Measurements from ENCODE around the gene DOCK1.

- TF ChIP-seq, protein P1, sequence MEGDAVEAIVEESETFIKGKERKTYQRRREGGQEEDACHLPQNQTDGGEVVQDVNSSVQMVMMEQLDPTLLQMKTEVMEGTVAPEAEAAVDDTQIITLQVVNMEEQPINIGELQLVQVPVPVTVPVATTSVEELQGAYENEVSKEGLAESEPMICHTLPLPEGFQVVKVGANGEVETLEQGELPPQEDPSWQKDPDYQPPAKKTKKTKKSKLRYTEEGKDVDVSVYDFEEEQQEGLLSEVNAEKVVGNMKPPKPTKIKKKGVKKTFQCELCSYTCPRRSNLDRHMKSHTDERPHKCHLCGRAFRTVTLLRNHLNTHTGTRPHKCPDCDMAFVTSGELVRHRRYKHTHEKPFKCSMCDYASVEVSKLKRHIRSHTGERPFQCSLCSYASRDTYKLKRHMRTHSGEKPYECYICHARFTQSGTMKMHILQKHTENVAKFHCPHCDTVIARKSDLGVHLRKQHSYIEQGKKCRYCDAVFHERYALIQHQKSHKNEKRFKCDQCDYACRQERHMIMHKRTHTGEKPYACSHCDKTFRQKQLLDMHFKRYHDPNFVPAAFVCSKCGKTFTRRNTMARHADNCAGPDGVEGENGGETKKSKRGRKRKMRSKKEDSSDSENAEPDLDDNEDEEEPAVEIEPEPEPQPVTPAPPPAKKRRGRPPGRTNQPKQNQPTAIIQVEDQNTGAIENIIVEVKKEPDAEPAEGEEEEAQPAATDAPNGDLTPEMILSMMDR (IDR thresholded peaks at IDR 0.05; ENCODE audit: poor library complexity, severe bottlenecking) = no peak
- TF ChIP-seq EP300 (conservative IDR thresholded peaks at IDR 0.05; ENCODE audit: poor library complexity, severe bottlenecking) (no peak), RAD21 (conservative IDR thresholded peaks at IDR 0.05) (no peak), POLR2AphosphoS5 (IDR thresholded peaks at IDR 0.05) (no peak)
Observed at GRCh38 chr10:126867567-126868365, 37.5 kb upstream of the DOCK1 start.

Data from neural cell (in vitro differentiated cells).